ENCODE results near the gene ATP8B4.
"Not testable (repeated sequence)": the region's sequence is repeated elsewhere in the genome, so short reads cannot be mapped to it uniquely, and the experiment has no call there.

Gene ATP8B4

DNA sequence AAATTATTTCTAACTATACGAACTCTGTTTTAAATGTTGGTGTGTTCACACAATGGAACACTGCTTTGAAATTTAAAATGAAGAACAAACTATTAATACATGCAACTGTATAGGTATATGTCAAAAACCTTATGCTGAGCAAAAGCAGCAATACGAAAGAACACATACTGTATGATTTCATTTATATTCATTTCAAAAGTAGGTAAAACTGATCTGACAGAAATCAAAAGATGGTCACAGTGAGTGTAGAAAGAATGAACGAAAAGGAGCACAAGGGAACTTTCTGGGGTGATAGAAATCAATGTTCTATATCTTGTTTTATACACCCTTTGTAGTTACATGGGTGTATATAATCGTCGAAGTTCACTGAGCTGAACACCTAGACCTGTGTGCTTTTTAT, 12.6 kb downstream of the ATP8B4 start:
- Histone ChIP-seq H3K36me3 (ENCODE audit: control insufficient read depth in 1 of 2, insufficient read depth in 2 of 2, low read length in 2 of 2) (no peaks in the 10 kb centered on the region), H3K27ac (ENCODE audit: low read length) (no peak overlapping the region), H3K9me3 (ENCODE audit: control insufficient read depth in 1 of 2, low read length in 2 of 2) (no peaks in the 10 kb centered on the region), H3K27me3 (ENCODE audit: low read depth, low read length) (no peaks in the 10 kb centered on the region), H3K4me3 (ENCODE audit: low read depth in 1 of 2, low read length in 2 of 2) (no peak overlapping the region), H3K4me1 (ENCODE audit: control insufficient read depth in 1 of 2, insufficient read depth in 2 of 2, low read length in 2 of 2) (peaks cover 6% of the 10 kb centered on the region in 2 donors)

GRCh38 chr15:50100486-50100885, 18.5 kb downstream of the ATP8B4 start:
- no peaks in the 10 kb centered on the region for H3K27me3 ChIP-seq (ENCODE audit: low read depth, low read length)
- no peak overlapping the region for H3K27ac ChIP-seq (ENCODE audit: low read length)

GRCh38 chr15:50098545-50098944, 20.5 kb downstream of the ATP8B4 start:
- Histone ChIP-seq H3K36me3 (ENCODE audit: control insufficient read depth in 1 of 2, insufficient read depth in 2 of 2, low read length in 2 of 2) (no peaks in the 10 kb centered on the region), H3K4me3 (ENCODE audit: low read depth in 1 of 2, low read length in 2 of 2) (no peak overlapping the region), H3K27ac (ENCODE audit: low read length) (no peak overlapping the region), H3K27me3 (ENCODE audit: low read depth, low read length) (no peaks in the 10 kb centered on the region), H3K9me3 (ENCODE audit: control insufficient read depth in 1 of 2, low read length in 2 of 2) (no peaks in the 10 kb centered on the region), H3K4me1 (ENCODE audit: control insufficient read depth in 1 of 2, insufficient read depth in 2 of 2, low read length in 2 of 2) (no peaks in the 10 kb centered on the region)

More at GRCh38 chr15:50100486-50100885, 18.5 kb downstream of the ATP8B4 start:
- Histone ChIP-seq H3K9me3 (ENCODE audit: control insufficient read depth in 1 of 2, low read length in 2 of 2) (no peaks in the 10 kb centered on the region), H3K4me3 (ENCODE audit: low read depth in 1 of 2, low read length in 2 of 2) (no peak overlapping the region), H3K4me1 (ENCODE audit: control insufficient read depth in 1 of 2, insufficient read depth in 2 of 2, low read length in 2 of 2) (no peaks in the 10 kb centered on the region), H3K36me3 (ENCODE audit: control insufficient read depth in 1 of 2, insufficient read depth in 2 of 2, low read length in 2 of 2) (no peaks in the 10 kb centered on the region)

DNA sequence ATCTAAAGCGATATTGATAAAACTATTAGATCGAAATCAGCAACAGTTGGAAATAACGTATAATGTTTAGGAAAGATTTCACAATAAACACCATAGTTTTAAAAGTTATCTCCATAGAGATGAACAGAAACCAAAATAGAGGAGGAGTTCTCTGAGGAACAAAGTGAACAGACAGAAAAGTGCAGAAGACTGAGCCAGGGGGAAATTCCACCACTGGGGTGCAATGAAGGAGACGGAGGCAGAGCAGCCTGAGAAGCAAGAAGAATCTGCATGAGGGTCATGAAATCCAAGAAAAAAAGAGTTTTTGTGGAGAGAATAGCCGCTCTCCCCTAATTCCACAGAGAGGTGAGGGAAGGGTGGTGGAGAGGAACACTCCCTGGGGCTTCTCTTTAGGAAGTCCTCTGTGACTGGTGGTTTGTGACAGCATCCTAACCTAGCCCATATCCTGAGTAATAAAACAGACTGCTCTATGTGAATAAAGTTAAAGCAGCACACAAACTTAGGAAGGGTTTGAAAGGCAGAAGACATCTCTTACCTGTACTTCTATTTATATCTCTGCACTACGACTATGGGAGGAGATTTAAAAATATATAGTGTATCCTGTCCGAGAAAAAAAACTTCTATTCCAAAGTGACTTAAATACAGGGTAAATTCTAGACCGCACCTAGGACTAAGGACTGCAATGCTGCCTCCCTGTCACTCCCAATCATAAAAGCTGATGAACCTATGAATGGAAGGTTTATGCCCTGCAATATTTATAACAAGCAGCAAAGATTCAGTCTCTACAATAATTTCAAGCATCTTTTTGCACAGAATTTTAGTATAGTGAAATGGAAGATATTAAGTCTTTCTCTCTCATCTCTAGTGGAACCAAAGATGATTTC, 22.9 kb downstream of the ATP8B4 start:
- H3K36me3 ChIP-seq (ENCODE audit: control insufficient read depth in 1 of 2, insufficient read depth in 2 of 2, low read length in 2 of 2) = no peaks in the 10 kb centered on the region
- no peak overlapping the region for H3K4me3 ChIP-seq (ENCODE audit: low read depth in 1 of 2, low read length in 2 of 2)
- H3K9me3 ChIP-seq (ENCODE audit: control insufficient read depth in 1 of 2, low read length in 2 of 2) = peaks cover 0 to 2% of the 10 kb centered on the region in 2 donors
- no peak overlapping the region for H3K27ac ChIP-seq (ENCODE audit: low read length)
- H3K27me3 ChIP-seq (ENCODE audit: low read depth, low read length) = no peaks in the 10 kb centered on the region
- no peaks in the 10 kb centered on the region for H3K4me1 ChIP-seq (ENCODE audit: control insufficient read depth in 1 of 2, insufficient read depth in 2 of 2, low read length in 2 of 2)

- H3K4me3 ChIP-seq (ENCODE audit: low read depth in 1 of 2, low read length in 2 of 2); H3K36me3 ChIP-seq (ENCODE audit: control insufficient read depth in 1 of 2, insufficient read depth in 2 of 2, low read length in 2 of 2); H3K27me3 ChIP-seq (ENCODE audit: low read depth, low read length); H3K9me3 ChIP-seq (ENCODE audit: control insufficient read depth in 1 of 2, low read length in 2 of 2); H3K4me1 ChIP-seq (ENCODE audit: control insufficient read depth in 1 of 2, insufficient read depth in 2 of 2, low read length in 2 of 2); H3K27ac ChIP-seq (ENCODE audit: low read length): not testable (repeated sequence)
Measured at GRCh38 chr15:50089386-50089785, 29.6 kb downstream of the ATP8B4 start.

DNA sequence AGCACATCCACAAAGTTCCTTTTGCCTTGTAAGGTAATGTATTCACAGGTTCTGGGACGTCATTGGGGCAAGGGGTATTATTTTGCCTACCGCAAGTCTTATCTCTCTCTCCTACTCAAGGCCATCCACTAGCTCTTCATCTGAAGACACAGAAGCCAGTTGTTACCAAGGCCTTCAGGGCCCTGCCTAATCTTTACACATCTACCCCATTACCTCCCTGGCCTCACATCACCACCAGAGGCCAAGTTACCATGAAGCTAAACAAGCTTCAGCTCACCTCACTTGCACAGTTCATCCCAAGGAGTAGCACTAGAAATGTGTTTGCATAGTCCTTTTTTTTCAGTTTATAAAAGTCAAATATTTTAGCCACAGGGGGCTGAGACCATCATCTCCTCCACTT, 34.1 kb downstream of the ATP8B4 start:
- Histone ChIP-seq H3K36me3 (ENCODE audit: control insufficient read depth in 1 of 2, insufficient read depth in 2 of 2, low read length in 2 of 2) (no peaks in the 10 kb centered on the region), H3K27me3 (ENCODE audit: low read depth, low read length) (no peaks in the 10 kb centered on the region), H3K4me3 (ENCODE audit: low read depth in 1 of 2, low read length in 2 of 2) (no peak overlapping the region), H3K4me1 (ENCODE audit: control insufficient read depth in 1 of 2, insufficient read depth in 2 of 2, low read length in 2 of 2) (no peaks in the 10 kb centered on the region), H3K27ac (ENCODE audit: low read length) (no peak overlapping the region), H3K9me3 (ENCODE audit: control insufficient read depth in 1 of 2, low read length in 2 of 2) (no peaks in the 10 kb centered on the region)

- Histone ChIP-seq H3K4me3 (ENCODE audit: low read depth in 1 of 2, low read length in 2 of 2) (no peak overlapping the region), H3K4me1 (ENCODE audit: control insufficient read depth in 1 of 2, insufficient read depth in 2 of 2, low read length in 2 of 2) (no peaks in the 10 kb centered on the region), H3K9me3 (ENCODE audit: control insufficient read depth in 1 of 2, low read length in 2 of 2) (no peaks in the 10 kb centered on the region), H3K27me3 (ENCODE audit: low read depth, low read length) (no peaks in the 10 kb centered on the region), H3K36me3 (ENCODE audit: control insufficient read depth in 1 of 2, insufficient read depth in 2 of 2, low read length in 2 of 2) (no peaks in the 10 kb centered on the region), H3K27ac (ENCODE audit: low read length) (no peak overlapping the region)
Measured at GRCh38 chr15:50083424-50084025, 35.5 kb downstream of the ATP8B4 start.

- H3K27ac ChIP-seq (ENCODE audit: low read length) = no peak overlapping the region
- no peaks in the 10 kb centered on the region for H3K9me3 ChIP-seq (ENCODE audit: control insufficient read depth in 1 of 2, low read length in 2 of 2)
- no peak overlapping the region for H3K4me3 ChIP-seq (ENCODE audit: low read depth in 1 of 2, low read length in 2 of 2)
- H3K27me3 ChIP-seq (ENCODE audit: low read depth, low read length) = no peaks in the 10 kb centered on the region
- H3K36me3 ChIP-seq (ENCODE audit: control insufficient read depth in 1 of 2, insufficient read depth in 2 of 2, low read length in 2 of 2) = no peaks in the 10 kb centered on the region
- H3K4me1 ChIP-seq (ENCODE audit: control insufficient read depth in 1 of 2, insufficient read depth in 2 of 2, low read length in 2 of 2) = peaks cover 0 to 7% of the 10 kb centered on the region in 2 donors
Measured at GRCh38 chr15:50082066-50082465, 37.0 kb downstream of the ATP8B4 start.

GRCh38 chr15:50077651-50078050, 41.4 kb downstream of the ATP8B4 start:
- Histone ChIP-seq H3K4me3 (ENCODE audit: low read depth in 1 of 2, low read length in 2 of 2) (no peak overlapping the region), H3K4me1 (ENCODE audit: control insufficient read depth in 1 of 2, insufficient read depth in 2 of 2, low read length in 2 of 2) (peaks cover 0 to 7% of the 10 kb centered on the region in 2 donors), H3K27me3 (ENCODE audit: low read depth, low read length) (no peaks in the 10 kb centered on the region), H3K36me3 (ENCODE audit: control insufficient read depth in 1 of 2, insufficient read depth in 2 of 2, low read length in 2 of 2) (no peaks in the 10 kb centered on the region), H3K27ac (ENCODE audit: low read length) (no peak overlapping the region), H3K9me3 (ENCODE audit: control insufficient read depth in 1 of 2, low read length in 2 of 2) (no peaks in the 10 kb centered on the region)

- Histone ChIP-seq H3K9me3 (ENCODE audit: control insufficient read depth in 1 of 2, low read length in 2 of 2) (no peaks in the 10 kb centered on the region), H3K27ac (ENCODE audit: low read length) (no peak overlapping the region), H3K4me3 (ENCODE audit: low read depth in 1 of 2, low read length in 2 of 2) (no peak overlapping the region), H3K27me3 (ENCODE audit: low read depth, low read length) (no peaks in the 10 kb centered on the region), H3K36me3 (ENCODE audit: control insufficient read depth in 1 of 2, insufficient read depth in 2 of 2, low read length in 2 of 2) (no peaks in the 10 kb centered on the region), H3K4me1 (ENCODE audit: control insufficient read depth in 1 of 2, insufficient read depth in 2 of 2, low read length in 2 of 2) (peaks cover 0 to 7% of the 10 kb centered on the region in 2 donors)
Measured at GRCh38 chr15:50077176-50077575, 41.9 kb downstream of the ATP8B4 start.

GRCh38 chr15:50075319-50075718, 43.7 kb downstream of the ATP8B4 start:
- Histone ChIP-seq H3K27me3 (ENCODE audit: low read depth, low read length) (no peaks in the 10 kb centered on the region), H3K27ac (ENCODE audit: low read length) (no peak overlapping the region), H3K4me1 (ENCODE audit: control insufficient read depth in 1 of 2, insufficient read depth in 2 of 2, low read length in 2 of 2) (peaks cover 0 to 7% of the 10 kb centered on the region in 2 donors), H3K4me3 (ENCODE audit: low read depth in 1 of 2, low read length in 2 of 2) (no peak overlapping the region), H3K9me3 (ENCODE audit: control insufficient read depth in 1 of 2, low read length in 2 of 2) (no peaks in the 10 kb centered on the region), H3K36me3 (ENCODE audit: control insufficient read depth in 1 of 2, insufficient read depth in 2 of 2, low read length in 2 of 2) (no peaks in the 10 kb centered on the region)
